K562 (cell line): Measurements from ENCODE around the gene IMMP2L. TPM values are rescaled to one million over a fixed set of nuclear protein-coding genes. Genes with fewer than 3 reads are reported as not detected.

Experiments used
- ATAC-seq: fragments of 200-7000 bp; cut with Tn5 transposase; 3 replicates; pipeline ENCODE4 v1.9.1; 2020; ENCODE audit warnings: moderate library complexity
- BruUV-seq: library from RNA; stranded (reverse); fragments of 400-500 nt; replicated peaks from 2 replicates; lab custom pipeline; 2021; lab: Mats Ljungman, UMichigan
- CTCF ChIA-PET: fragments of 300-600 bp; formaldehyde crosslinking; extraction: SDS; loops from one replicate; lab custom pipeline; 2021; ENCODE audit warnings: low intra/inter-chr PET ratio; lab: Yijun Ruan, JAX
- POLR2A ChIA-PET: fragments of 300-600, 350-650 bp; sonication (Branson Sonifier 250); formaldehyde crosslinking; extraction: SDS; loops from one replicate; lab custom pipeline; 2021; ENCODE audit warnings: antibody characterized with exemption, inconsistent platforms; lab: Yijun Ruan, JAX
- DNase-seq, 4 experiments: peaks; one replicate each; pipeline versions ENCODE4 v3.0.0 to v3.0.0-alpha.2; 2011 to 2018; ENCODE audit warnings: low spot score in 3 of 4, mixed read lengths in 3 of 4; ENCODE audit errors: extremely low read depth in 1 of 4
- FAIRE-seq: peaks from 2 replicates; lab custom pipeline; 2011; peaks lifted over from hg19 to GRCh38; lab: Jason Lieb, UNC
- H2AFZ ChIP-seq: 2 replicates; pipeline ENCODE4 v1.6.0; 2011; ENCODE audit warnings: low read depth, low read length, control low read depth, inconsistent platforms
- H3K27ac ChIP-seq: fragments of 200-600 bp; 3 replicates; pipeline ENCODE4 v1.8.0; 2011; ENCODE audit warnings: low read depth, mild to moderate bottlenecking, control low read depth, inconsistent platforms, low read length, moderate library complexity, mixed read lengths; ENCODE audit errors: extremely low read depth
- H3K27me3 ChIP-seq, 2 experiments: fragments of 300-600 bp in 1 of 2; 2 replicates in 1 of 2; 3 replicates in 1 of 2; pipeline versions ENCODE4 v1.6.0 to v1.8.0; 2011; ENCODE audit warnings: inconsistent platforms in 2 of 2, low read length in 2 of 2, mild to moderate bottlenecking in 1 of 2, mixed read lengths in 1 of 2, moderate library complexity in 1 of 2; ENCODE audit not compliant: control insufficient read depth in 2 of 2, insufficient read depth in 2 of 2
- H3K36me3 ChIP-seq: fragments of 300-600 bp; 3 replicates; pipeline ENCODE4 v1.8.0; 2011; ENCODE audit warnings: mild to moderate bottlenecking, low read length, inconsistent platforms; ENCODE audit not compliant: control insufficient read depth, insufficient read depth
- H3K4me1 ChIP-seq, 2 experiments: fragments of 200-600 bp in 1 of 2; replicated peaks in 1 of 2; 2 replicates in 1 of 2; 3 replicates in 1 of 2; pipeline versions ENCODE4 v1.5.1 to v1.8.0; 2011; ENCODE audit warnings: inconsistent platforms in 2 of 2, low read length in 2 of 2, mild to moderate bottlenecking in 1 of 2, mixed read lengths in 1 of 2, moderate library complexity in 1 of 2; ENCODE audit not compliant: control insufficient read depth in 2 of 2, insufficient read depth in 2 of 2
- H3K4me2 ChIP-seq: 2 replicates; pipeline ENCODE4 v1.6.1; 2011; ENCODE audit warnings: low read length, control low read depth, inconsistent platforms, mixed read lengths; ENCODE audit not compliant: insufficient read depth
- H3K4me3 ChIP-seq: fragments of 200-600 bp; sonication (generic), shearing (Covaris generic); 2 replicates; pipeline ENCODE4 v1.5.1; 2016; ENCODE audit warnings: control low read depth, inconsistent platforms
- H3K79me2 ChIP-seq: fragments of 200-600 bp; 3 replicates; pipeline ENCODE4 v1.8.0; 2011; ENCODE audit warnings: low read length, inconsistent platforms; ENCODE audit not compliant: control insufficient read depth, insufficient read depth
- H3K9ac ChIP-seq, 2 experiments: 2 replicates each; pipeline versions ENCODE4 v1.6.0 to v1.6.1; 2011; ENCODE audit warnings: low read depth in 2 of 2, low read length in 2 of 2, control low read depth in 1 of 2, inconsistent platforms in 1 of 2, mild to moderate bottlenecking in 1 of 2, mixed read lengths in 1 of 2; ENCODE audit not compliant: insufficient read depth in 1 of 2
- H3K9me1 ChIP-seq: one replicate; pipeline ENCODE4 v1.6.0; 2011; ENCODE audit warnings: inconsistent platforms, mild to moderate bottlenecking, low read length, moderate library complexity; ENCODE audit not compliant: control insufficient read depth, insufficient read depth
- H3K9me3 ChIP-seq: replicated peaks from 2 replicates; pipeline ENCODE4 v1.5.1; 2011; ENCODE audit warnings: low read depth, low read length, inconsistent platforms; ENCODE audit not compliant: control insufficient read depth, insufficient read depth
- H4K20me1 ChIP-seq: replicated peaks from 2 replicates; pipeline ENCODE4 v1.6.1; 2011; ENCODE audit warnings: low read length, inconsistent platforms, mixed read lengths; ENCODE audit not compliant: control insufficient read depth, insufficient read depth
- ARHGAP35 ChIP-seq: fragments of 450-650 bp; IDR thresholded peaks from 2 replicates; pipeline ENCODE4 v1.6.1; 2018; ENCODE audit not compliant: partially characterized antibody
- ARID1B ChIP-seq: fragments of 450-650 bp; IDR thresholded peaks from 2 replicates; pipeline ENCODE4 v1.6.1; 2016; ENCODE audit warnings: antibody characterized with exemption, mild to moderate bottlenecking, inconsistent platforms
- ASH1L ChIP-seq: fragments of 450-650 bp; IDR thresholded peaks from 2 replicates; pipeline ENCODE4 v1.6.1; 2018; ENCODE audit warnings: borderline replicate concordance, mild to moderate bottlenecking, low read depth; ENCODE audit not compliant: partially characterized antibody
- CC2D1A ChIP-seq: fragments of 450-650 bp; IDR thresholded peaks from 2 replicates; pipeline ENCODE4 v1.6.1; 2017; ENCODE audit warnings: mild to moderate bottlenecking
- E2F3 ChIP-seq: fragments of 250-450 bp; sonication (Bioruptor Pico); IDR thresholded peaks from 2 replicates; pipeline ENCODE4 v1.4.0; 2020; ENCODE audit warnings: mild to moderate bottlenecking
- FOXJ2 ChIP-seq: fragments of 200-800 bp; sonication (Bioruptor generic); IDR thresholded peaks from 2 replicates; pipeline ENCODE4 v1.6.1; 2016; ENCODE audit warnings: missing genetic modification characterization, missing compliant biosample characterization
- KLF6 ChIP-seq: fragments of 250-450 bp; sonication (Bioruptor Pico); IDR thresholded peaks from 2 replicates; pipeline ENCODE4 v1.4.0; 2020; ENCODE audit warnings: mild to moderate bottlenecking, moderate library complexity, borderline replicate concordance
- NONO ChIP-seq, 2 experiments: fragments of 200-400 bp in 1 of 2; fragments of 450-650 bp in 1 of 2; formaldehyde crosslinking in 1 of 2; IDR thresholded peaks; 2 replicates each; pipeline ENCODE4 v1.6.1; 2017; ENCODE audit warnings: low read depth in 2 of 2, mild to moderate bottlenecking in 2 of 2, moderate library complexity in 2 of 2, low read length in 1 of 2
- PHF21A ChIP-seq: fragments of 450-650 bp; IDR thresholded peaks from 2 replicates; pipeline ENCODE4 v1.6.1; 2017; ENCODE audit warnings: low read depth, borderline replicate concordance
- RUNX1 ChIP-seq: sonication (generic); IDR thresholded peaks from 2 replicates; pipeline ENCODE4 v1.6.1; 2016; ENCODE audit warnings: antibody characterized with exemption, low read depth
- ZBTB7A ChIP-seq: IDR thresholded peaks from 2 replicates; pipeline ENCODE4 v1.6.1; 2011; ENCODE audit warnings: low read depth, mild to moderate bottlenecking, low read length, moderate library complexity, borderline replicate concordance; ENCODE audit not compliant: control insufficient read depth
- ZKSCAN8 ChIP-seq: fragments of 200-800 bp; sonication (Bioruptor generic); IDR thresholded peaks from 2 replicates; pipeline ENCODE4 v1.6.1; 2016; ENCODE audit warnings: missing genetic modification characterization, missing compliant biosample characterization
- ZNF175 ChIP-seq: fragments of 200-800 bp; sonication (Bioruptor generic); IDR thresholded peaks from 2 replicates; pipeline ENCODE4 v1.6.1; 2016; ENCODE audit warnings: low read depth, mild to moderate bottlenecking, missing genetic modification characterization, missing compliant biosample characterization
- ZNF324 ChIP-seq: fragments of 250-450 bp; sonication (Bioruptor Pico); IDR thresholded peaks from 2 replicates; pipeline ENCODE4 v1.4.0; 2020; ENCODE audit warnings: mild to moderate bottlenecking
- WGBS: fragments of 100-300 bp; shearing (Covaris generic); methylation state at CpG from one replicate; pipeline ENCODE4 v1.1.6; 2016; ENCODE audit warnings: low coverage, mixed read lengths; ENCODE audit not compliant: insufficient coverage; ENCODE audit errors: missing lambda C conversion rate; 5-methylcytosine and 5-hydroxymethylcytosine counted together
- in situ Hi-C: fragments of 300-500 bp; cut with MboI; formaldehyde crosslinking; loops from 4 replicates; pipeline ENCODE4 v1.15.0; 2018; ENCODE audit warnings: inconsistent platforms, mixed read lengths
- intact Hi-C: fragments of 100-400 bp; cut with micrococcal nuclease; formaldehyde crosslinking; loops from 2 replicates; pipeline ENCODE4 v1.14.2; 2022
- polyA plus RNA-seq, 8 experiments: library from polyadenylated mRNA; depleted of rRNA in 4 of 8; stranded (reverse) in 5 of 8; unstranded in 3 of 8; fragments of >200 nt; fragmentation: Nextera tagmentation in 2 of 8; fragmentation: Illumina TruSeq in 1 of 8; extraction: Ambion mirVana in 2 of 8; extraction: Trizol in 1 of 8; gene quantifications; 2 replicates each; pipeline versions ENCODE4 v1.2.1 to v1.2.3, GENCODE V29; 2011 to 2014; ENCODE audit warnings: inconsistent platforms in 1 of 8, missing spikeins in 1 of 8
- total RNA-seq, 7 experiments: library from RNA; depleted of rRNA in 6 of 7; stranded (reverse); fragments of >200 nt in 6 of 7; fragmentation: Illumina TruSeq in 2 of 7; extraction: Trizol in 2 of 7; gene quantifications; 2 replicates each; pipeline versions ENCODE4 v1.2.1 to v1.2.3, GENCODE V29; 2011 to 2021; ENCODE audit warnings: low replicate concordance in 1 of 7
- TF ChIP-seq, protein P1 (sequence below): fragments of 250-450 bp; sonication (Bioruptor Pico); IDR thresholded peaks from 2 replicates; pipeline ENCODE4 v1.5.0; 2021
- TF ChIP-seq, protein P2 (sequence below), 2 experiments: IDR thresholded peaks; 2 replicates each; pipeline ENCODE4 v1.6.1; 2012; ENCODE audit warnings: improper control_type of control experiment in 2 of 2, low read depth in 2 of 2, low read length in 2 of 2, borderline replicate concordance in 1 of 2
- TF ChIP-seq, protein P3 (sequence below): sonication (generic); formaldehyde crosslinking; IDR thresholded peaks from 2 replicates; pipeline ENCODE4 v1.8.1; 2023; ENCODE audit warnings: mild to moderate bottlenecking, missing genetic modification reagents

Gene IMMP2L
- total and polyA plus RNA-seq, 9 of the 15 experiments (the other 6 are each of a cell fraction or from before 2014, with no cell fraction given): 29.7 to 116 (median 53.0) TPM

DNA sequence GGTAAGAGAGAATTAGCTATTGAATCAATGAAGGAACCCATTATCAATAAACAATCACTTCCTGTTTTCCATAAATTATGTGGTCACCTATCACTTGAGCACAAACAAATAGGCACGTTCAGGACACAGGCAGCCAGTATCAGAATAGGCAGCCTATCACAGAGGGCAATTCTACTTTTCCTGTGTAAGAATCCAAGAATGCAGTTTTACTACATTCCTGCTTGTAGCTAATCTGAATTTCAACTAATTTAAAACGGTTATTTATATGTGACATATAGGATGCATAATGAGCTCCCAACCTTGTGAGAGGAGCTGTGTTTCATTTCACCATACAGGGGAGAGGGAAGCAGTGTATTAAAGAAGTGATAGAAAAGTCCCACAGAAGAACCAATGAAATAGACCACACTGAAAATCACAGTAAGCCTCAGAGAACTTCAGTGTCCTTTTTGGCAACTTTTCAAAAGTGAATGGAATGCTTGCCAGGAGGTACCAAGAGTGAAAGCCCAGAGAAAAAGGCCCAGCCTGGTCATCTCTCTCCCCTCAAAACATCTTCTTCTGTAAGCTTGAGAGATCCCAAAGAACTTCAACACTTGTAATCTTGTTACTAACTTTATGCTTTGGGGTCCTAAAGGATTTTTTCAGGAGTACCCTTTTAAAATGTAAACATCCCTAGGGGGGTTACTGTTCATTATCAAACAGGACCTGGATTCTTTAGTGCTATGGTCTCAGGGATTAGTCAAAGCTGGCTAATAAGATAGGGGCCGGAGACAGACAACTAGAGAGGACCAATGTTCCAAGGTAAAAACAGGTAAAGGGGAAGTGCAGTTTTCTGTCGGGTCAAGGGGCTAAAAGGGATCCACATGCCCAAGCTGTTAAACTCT, 1.3 kb downstream of the IMMP2L start:
- peak; percentile 3 for ATAC-seq
- H3K79me2 ChIP-seq: peaks cover 33% of the 10 kb centered on the region
- peak in 3 of 4 experiments; percentile 28 to 62 (median 48) for DNase-seq
- CTCF ChIA-PET: interaction anchor here (0.6 to 0.7 kb wide), 2 partner anchors 192 to 203 kb away, joined by 3 read pairs; no protein-coding TSS in a partner anchor
- H3K4me2 ChIP-seq: peak overlapping the region; percentile 93
- peak overlapping the region; percentile 67 for H3K4me3 ChIP-seq
- FAIRE-seq: peak; percentile 52
- peak overlapping the region; percentile 99 for H2AFZ ChIP-seq
- 4% methylated on average over 4 of the region's 4 CpGs for WGBS
- BruUV-seq: TSS peak; percentile 67
- no peaks in the 10 kb centered on the region for H4K20me1 ChIP-seq
- no peaks in the 10 kb centered on the region for H3K9me1 ChIP-seq
- H3K9me3 ChIP-seq: peaks cover 7% of the 10 kb centered on the region; the same call in 1 of the 2 replicates
- H3K36me3 ChIP-seq: peaks cover 47% of the 10 kb centered on the region
- peak overlapping the region; percentile 85 for H3K27ac ChIP-seq
- peaks cover 6 to 19% of the 10 kb centered on the region in 2 experiments; a peak in 4 of 5 replicates for H3K4me1 ChIP-seq
- H3K9ac ChIP-seq: peak overlapping the region; percentile 83 to 95
- in situ Hi-C loops (no loop called here), intact Hi-C loops (loop anchor here (1.0 to 5.0 kb wide), 3 partner anchors 84 to 469 kb away; partner anchors contain the start of gene LRRN3)
- no peaks in the 10 kb centered on the region for H3K27me3 ChIP-seq
- POLR2A ChIA-PET: interaction anchor here (0.5 to 1.6 kb wide), 10 partner anchors 11 to 532 kb away, joined by 3 to 6 read pairs (median 3); no protein-coding TSS in a partner anchor
- peak; percentile 76; the same call in 1 of the 2 replicates for TF ChIP-seq FOXJ2
- TF ChIP-seq KLF6 (CRISPR knock-in tag): no peak
- TF ChIP-seq ASH1L: peak; percentile 33
- TF ChIP-seq, protein P1, sequence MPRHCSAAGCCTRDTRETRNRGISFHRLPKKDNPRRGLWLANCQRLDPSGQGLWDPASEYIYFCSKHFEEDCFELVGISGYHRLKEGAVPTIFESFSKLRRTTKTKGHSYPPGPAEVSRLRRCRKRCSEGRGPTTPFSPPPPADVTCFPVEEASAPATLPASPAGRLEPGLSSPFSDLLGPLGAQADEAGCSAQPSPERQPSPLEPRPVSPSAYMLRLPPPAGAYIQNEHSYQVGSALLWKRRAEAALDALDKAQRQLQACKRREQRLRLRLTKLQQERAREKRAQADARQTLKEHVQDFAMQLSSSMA (CRISPR knock-in tag): no peak
- no peak for TF ChIP-seq ZBTB7A
- no peak for TF ChIP-seq ARHGAP35
- TF ChIP-seq NONO (IDR thresholded peaks at IDR 0.05; ENCODE audit: low read depth in 2 of 2, low read length in 1 of 2): no peak
- TF ChIP-seq, protein P2, sequence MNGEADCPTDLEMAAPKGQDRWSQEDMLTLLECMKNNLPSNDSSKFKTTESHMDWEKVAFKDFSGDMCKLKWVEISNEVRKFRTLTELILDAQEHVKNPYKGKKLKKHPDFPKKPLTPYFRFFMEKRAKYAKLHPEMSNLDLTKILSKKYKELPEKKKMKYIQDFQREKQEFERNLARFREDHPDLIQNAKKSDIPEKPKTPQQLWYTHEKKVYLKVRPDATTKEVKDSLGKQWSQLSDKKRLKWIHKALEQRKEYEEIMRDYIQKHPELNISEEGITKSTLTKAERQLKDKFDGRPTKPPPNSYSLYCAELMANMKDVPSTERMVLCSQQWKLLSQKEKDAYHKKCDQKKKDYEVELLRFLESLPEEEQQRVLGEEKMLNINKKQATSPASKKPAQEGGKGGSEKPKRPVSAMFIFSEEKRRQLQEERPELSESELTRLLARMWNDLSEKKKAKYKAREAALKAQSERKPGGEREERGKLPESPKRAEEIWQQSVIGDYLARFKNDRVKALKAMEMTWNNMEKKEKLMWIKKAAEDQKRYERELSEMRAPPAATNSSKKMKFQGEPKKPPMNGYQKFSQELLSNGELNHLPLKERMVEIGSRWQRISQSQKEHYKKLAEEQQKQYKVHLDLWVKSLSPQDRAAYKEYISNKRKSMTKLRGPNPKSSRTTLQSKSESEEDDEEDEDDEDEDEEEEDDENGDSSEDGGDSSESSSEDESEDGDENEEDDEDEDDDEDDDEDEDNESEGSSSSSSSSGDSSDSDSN (IDR thresholded peaks at IDR 0.05; ENCODE audit: borderline replicate concordance in 1 of 2, low read depth in 2 of 2, low read length in 2 of 2): peak in 1 of 2 experiments; percentile 57; a peak in 1 of 4 replicates
- TF ChIP-seq ZKSCAN8: no peak
- no peak for TF ChIP-seq RUNX1
- no peak for TF ChIP-seq PHF21A
- TF ChIP-seq ZNF175 (CRISPR knock-in tag): no peak
- no peak for TF ChIP-seq ZNF324
- no peak for TF ChIP-seq CC2D1A
- TF ChIP-seq E2F3 (CRISPR knock-in tag): no peak
- TF ChIP-seq ARID1B: peak; percentile 52; the same call in 1 of the 2 replicates
- TF ChIP-seq, protein P3, sequence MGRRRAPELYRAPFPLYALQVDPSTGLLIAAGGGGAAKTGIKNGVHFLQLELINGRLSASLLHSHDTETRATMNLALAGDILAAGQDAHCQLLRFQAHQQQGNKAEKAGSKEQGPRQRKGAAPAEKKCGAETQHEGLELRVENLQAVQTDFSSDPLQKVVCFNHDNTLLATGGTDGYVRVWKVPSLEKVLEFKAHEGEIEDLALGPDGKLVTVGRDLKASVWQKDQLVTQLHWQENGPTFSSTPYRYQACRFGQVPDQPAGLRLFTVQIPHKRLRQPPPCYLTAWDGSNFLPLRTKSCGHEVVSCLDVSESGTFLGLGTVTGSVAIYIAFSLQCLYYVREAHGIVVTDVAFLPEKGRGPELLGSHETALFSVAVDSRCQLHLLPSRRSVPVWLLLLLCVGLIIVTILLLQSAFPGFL: 0 out of 2 replicates have a peak, but pooled peaks have one; percentile 47
